PFSK-1 (cell line): ENCODE results near the gene SLC8B1.

Experiments used
- FOXP2 ChIP-seq: optimal IDR thresholded peaks from 2 replicates; pipeline ENCODE3; 2011; ENCODE audit warnings: borderline replicate concordance, control low read depth, inconsistent platforms; ENCODE audit not compliant: insufficient read depth; ENCODE audit errors: extremely low read length, extremely low read depth
- POLR2AphosphoS5 ChIP-seq: IDR thresholded peaks from 2 replicates; pipeline ENCODE4 v1.6.1; 2012; ENCODE audit warnings: low read depth, mild to moderate bottlenecking, control low read depth, low read length, moderate library complexity
- REST ChIP-seq, 2 experiments: IDR thresholded peaks; 2 replicates each; pipeline versions ENCODE4 v1.6.1 to v1.8.0; 2011 to 2012; ENCODE audit warnings: low read depth in 2 of 2, low read length in 2 of 2, control low read depth in 1 of 2, inconsistent platforms in 1 of 2, mild to moderate bottlenecking in 1 of 2, moderate library complexity in 1 of 2; ENCODE audit not compliant: insufficient read depth in 1 of 2
- SIN3A ChIP-seq: IDR thresholded peaks from 2 replicates; pipeline ENCODE4 v1.6.1; 2012; ENCODE audit warnings: mild to moderate bottlenecking, low read length, moderate library complexity, borderline replicate concordance; ENCODE audit not compliant: insufficient read depth
- TAF1 ChIP-seq: IDR thresholded peaks from 2 replicates; pipeline ENCODE4 v1.6.1; 2012; ENCODE audit warnings: low read length, control low read depth, borderline replicate concordance; ENCODE audit not compliant: insufficient read depth

- TF ChIP-seq REST (IDR thresholded peaks at IDR 0.05; ENCODE audit: insufficient read depth in 1 of 2, low read depth in 2 of 2, low read length in 2 of 2) (no peak), SIN3A (no peak), TAF1 (no peak), POLR2AphosphoS5 (no peak), FOXP2 (no peak)
Measured at GRCh38 chr12:113268621-113269020, 66.3 kb downstream of the SLC8B1 start.
